ENCODE measurements around the gene HPGDS.

The HPGDS gene

DNA sequence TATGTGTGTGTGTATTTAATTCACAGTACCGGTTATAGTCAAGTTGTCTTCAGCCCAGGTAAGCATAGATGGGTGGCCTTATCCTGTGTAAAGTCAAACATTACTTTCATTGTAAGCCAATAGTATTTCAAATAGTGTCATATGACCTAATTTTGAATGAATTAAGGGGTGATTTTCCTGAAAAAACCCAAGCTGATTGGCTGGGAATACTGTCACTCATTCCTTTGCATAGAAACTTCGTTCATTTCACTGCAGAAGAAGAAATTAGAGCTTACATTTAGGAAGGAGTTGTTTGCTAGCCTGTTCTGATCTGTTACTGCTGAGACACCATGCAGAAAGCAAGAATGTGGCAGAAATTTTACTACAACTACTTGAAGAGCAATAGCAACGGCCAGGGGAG lies 89.6 kb downstream of the HPGDS start:
- no peak overlapping the region for H3K27ac ChIP-seq (ENCODE audit: low read depth, low read length, poor library complexity, severe bottlenecking)
- no peak overlapping the region for H2AFZ ChIP-seq (ENCODE audit: low read length)
- H3K27me3 ChIP-seq (ENCODE audit: insufficient read depth, low read length) = no peaks in the 10 kb centered on the region
- no peak overlapping the region for H3K4me2 ChIP-seq (ENCODE audit: low read length)
- no peak overlapping the region for H3K9ac ChIP-seq (ENCODE audit: low read length)
- peaks cover 51% of the 10 kb centered on the region; the same call in 1 of the 2 replicates for H3K36me3 ChIP-seq (ENCODE audit: insufficient read depth, low read length)
- H3K4me1 ChIP-seq (ENCODE audit: insufficient read depth, low read length, severe bottlenecking) = no peaks in the 10 kb centered on the region
- no peaks in the 10 kb centered on the region for H4K20me1 ChIP-seq (ENCODE audit: insufficient read depth, low read length)
- H3F3A ChIP-seq (ENCODE audit: insufficient read depth, low read length) = no peaks in the 10 kb centered on the region
- H3K9me2 ChIP-seq (ENCODE audit: low read depth, low read length) = no peaks in the 10 kb centered on the region
- H3K4me3 ChIP-seq (ENCODE audit: low read depth, low read length, poor library complexity, severe bottlenecking) = no peak overlapping the region
- no peak for TF ChIP-seq EZH2 (IDR thresholded peaks at IDR 0.05; ENCODE audit: borderline replicate concordance, low read length)
- TF ChIP-seq, protein P1, sequence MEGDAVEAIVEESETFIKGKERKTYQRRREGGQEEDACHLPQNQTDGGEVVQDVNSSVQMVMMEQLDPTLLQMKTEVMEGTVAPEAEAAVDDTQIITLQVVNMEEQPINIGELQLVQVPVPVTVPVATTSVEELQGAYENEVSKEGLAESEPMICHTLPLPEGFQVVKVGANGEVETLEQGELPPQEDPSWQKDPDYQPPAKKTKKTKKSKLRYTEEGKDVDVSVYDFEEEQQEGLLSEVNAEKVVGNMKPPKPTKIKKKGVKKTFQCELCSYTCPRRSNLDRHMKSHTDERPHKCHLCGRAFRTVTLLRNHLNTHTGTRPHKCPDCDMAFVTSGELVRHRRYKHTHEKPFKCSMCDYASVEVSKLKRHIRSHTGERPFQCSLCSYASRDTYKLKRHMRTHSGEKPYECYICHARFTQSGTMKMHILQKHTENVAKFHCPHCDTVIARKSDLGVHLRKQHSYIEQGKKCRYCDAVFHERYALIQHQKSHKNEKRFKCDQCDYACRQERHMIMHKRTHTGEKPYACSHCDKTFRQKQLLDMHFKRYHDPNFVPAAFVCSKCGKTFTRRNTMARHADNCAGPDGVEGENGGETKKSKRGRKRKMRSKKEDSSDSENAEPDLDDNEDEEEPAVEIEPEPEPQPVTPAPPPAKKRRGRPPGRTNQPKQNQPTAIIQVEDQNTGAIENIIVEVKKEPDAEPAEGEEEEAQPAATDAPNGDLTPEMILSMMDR (IDR thresholded peaks at IDR 0.05; ENCODE audit: low read length) = no peak
- no peaks in the 10 kb centered on the region for H3K9me3 ChIP-seq (ENCODE audit: low read length)
- H3K79me2 ChIP-seq (ENCODE audit: insufficient read depth, low read length) = no peaks in the 10 kb centered on the region

DNA sequence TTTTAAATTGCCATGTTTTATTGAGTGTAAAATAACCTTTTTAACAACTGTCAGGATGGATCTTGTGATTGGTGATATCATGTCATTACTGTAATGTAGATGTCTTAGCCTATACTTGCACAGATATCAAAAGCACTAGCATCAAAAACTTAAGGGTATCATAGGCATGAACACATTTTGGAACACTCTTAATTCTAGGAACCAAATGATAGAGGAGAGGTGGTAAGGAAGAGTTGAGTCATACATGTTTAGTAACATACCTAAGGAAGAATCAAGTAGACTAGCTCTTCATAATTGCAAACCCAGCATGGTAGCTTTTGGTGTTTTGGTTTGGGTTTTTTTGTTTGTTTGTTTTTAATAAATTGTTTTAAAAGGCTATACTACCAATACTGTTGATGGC lies 91.5 kb downstream of the HPGDS start:
- Histone ChIP-seq H4K20me1 (ENCODE audit: insufficient read depth, low read length) (no peaks in the 10 kb centered on the region), H3K9me3 (ENCODE audit: low read length) (no peaks in the 10 kb centered on the region), H3K4me2 (ENCODE audit: low read length) (no peak overlapping the region), H3F3A (ENCODE audit: insufficient read depth, low read length) (no peaks in the 10 kb centered on the region), H3K4me1 (ENCODE audit: insufficient read depth, low read length, severe bottlenecking) (no peaks in the 10 kb centered on the region), H3K9ac (ENCODE audit: low read length) (no peak overlapping the region), H2AFZ (ENCODE audit: low read length) (no peak overlapping the region), H3K36me3 (ENCODE audit: insufficient read depth, low read length) (peaks cover 57% of the 10 kb centered on the region; the same call in 1 of the 2 replicates), H3K9me2 (ENCODE audit: low read depth, low read length) (no peaks in the 10 kb centered on the region), H3K4me3 (ENCODE audit: low read depth, low read length, poor library complexity, severe bottlenecking) (no peak overlapping the region), H3K27me3 (ENCODE audit: insufficient read depth, low read length) (no peaks in the 10 kb centered on the region), H3K79me2 (ENCODE audit: insufficient read depth, low read length) (no peaks in the 10 kb centered on the region), H3K27ac (ENCODE audit: low read depth, low read length, poor library complexity, severe bottlenecking) (no peak overlapping the region)
- no peak for TF ChIP-seq EZH2 (IDR thresholded peaks at IDR 0.05; ENCODE audit: borderline replicate concordance, low read length)
- TF ChIP-seq, protein P1 (IDR thresholded peaks at IDR 0.05; ENCODE audit: low read length) = no peak
